Suprapubic skin (tissue), 4 donors: ENCODE data around the gene P4HA2. TPM values are rescaled to one million over a fixed set of nuclear protein-coding genes. Genes with fewer than 3 reads are reported as not detected.

Experiments used
- DNase-seq, 2 donors: peaks; one replicate each; pipeline ENCODE4 v3.0.0-alpha.2; 2019; ENCODE audit warnings: low spot score in 2 of 2
- H3K27ac ChIP-seq: fragments of 200-600 bp; sonication (generic); one replicate; pipeline ENCODE4 v1.5.1; 2019
- H3K27me3 ChIP-seq: fragments of 200-600 bp; sonication (generic); one replicate; pipeline ENCODE4 v1.5.1; 2019
- H3K36me3 ChIP-seq: fragments of 200-600 bp; sonication (generic); one replicate; pipeline ENCODE4 v1.5.1; 2019
- H3K4me1 ChIP-seq: fragments of 200-600 bp; sonication (generic); one replicate; pipeline ENCODE4 v1.5.1; 2019
- H3K4me3 ChIP-seq: fragments of 200-600 bp; sonication (generic); one replicate; pipeline ENCODE4 v1.5.1; 2019; ENCODE audit warnings: mild to moderate bottlenecking
- H3K9me3 ChIP-seq: fragments of 200-600 bp; sonication (generic); one replicate; pipeline ENCODE4 v1.5.1; 2019
- EP300 ChIP-seq: sonication (generic); formaldehyde crosslinking; IDR thresholded peaks from one replicate; pipeline ENCODE4 v1.6.1; 2017; ENCODE audit warnings: antibody characterized with exemption
- POLR2A ChIP-seq, 2 donors: fragments of 450-650 bp; IDR thresholded peaks; one replicate each; pipeline ENCODE4 v1.6.1; 2017; ENCODE audit warnings: antibody characterized with exemption in 2 of 2, mild to moderate bottlenecking in 2 of 2, moderate library complexity in 2 of 2
- POLR2AphosphoS5 ChIP-seq, 3 donors: sonication (generic); formaldehyde crosslinking; IDR thresholded peaks; one replicate each; pipeline ENCODE4 v1.6.1; 2017; ENCODE audit warnings: antibody characterized with exemption in 3 of 3
- WGBS: methylation state at CpG from one replicate; pipeline ENCODE4 v1.1.5; 2018; 5-methylcytosine and 5-hydroxymethylcytosine counted together
- total RNA-seq, 4 donors: library from RNA; depleted of rRNA; stranded (reverse); fragments of >200 nt; gene quantifications; one replicate each; pipeline ENCODE4 v1.1.0, GENCODE V29; 2016
- TF ChIP-seq, protein P1 (sequence below), 2 donors: fragments of 200-600 bp in 1 of 2; fragments of 450-650 bp in 1 of 2; sonication (generic) in 1 of 2; IDR thresholded peaks; one replicate each; pipeline ENCODE4 v1.5.1; 2016 to 2019; ENCODE audit warnings: antibody characterized with exemption in 2 of 2, mild to moderate bottlenecking in 1 of 2, moderate library complexity in 1 of 2

The P4HA2 gene
- total RNA-seq, 4 donors from 2014 or later, result 23.9 to 42.0 (median 30.9) TPM

DNA sequence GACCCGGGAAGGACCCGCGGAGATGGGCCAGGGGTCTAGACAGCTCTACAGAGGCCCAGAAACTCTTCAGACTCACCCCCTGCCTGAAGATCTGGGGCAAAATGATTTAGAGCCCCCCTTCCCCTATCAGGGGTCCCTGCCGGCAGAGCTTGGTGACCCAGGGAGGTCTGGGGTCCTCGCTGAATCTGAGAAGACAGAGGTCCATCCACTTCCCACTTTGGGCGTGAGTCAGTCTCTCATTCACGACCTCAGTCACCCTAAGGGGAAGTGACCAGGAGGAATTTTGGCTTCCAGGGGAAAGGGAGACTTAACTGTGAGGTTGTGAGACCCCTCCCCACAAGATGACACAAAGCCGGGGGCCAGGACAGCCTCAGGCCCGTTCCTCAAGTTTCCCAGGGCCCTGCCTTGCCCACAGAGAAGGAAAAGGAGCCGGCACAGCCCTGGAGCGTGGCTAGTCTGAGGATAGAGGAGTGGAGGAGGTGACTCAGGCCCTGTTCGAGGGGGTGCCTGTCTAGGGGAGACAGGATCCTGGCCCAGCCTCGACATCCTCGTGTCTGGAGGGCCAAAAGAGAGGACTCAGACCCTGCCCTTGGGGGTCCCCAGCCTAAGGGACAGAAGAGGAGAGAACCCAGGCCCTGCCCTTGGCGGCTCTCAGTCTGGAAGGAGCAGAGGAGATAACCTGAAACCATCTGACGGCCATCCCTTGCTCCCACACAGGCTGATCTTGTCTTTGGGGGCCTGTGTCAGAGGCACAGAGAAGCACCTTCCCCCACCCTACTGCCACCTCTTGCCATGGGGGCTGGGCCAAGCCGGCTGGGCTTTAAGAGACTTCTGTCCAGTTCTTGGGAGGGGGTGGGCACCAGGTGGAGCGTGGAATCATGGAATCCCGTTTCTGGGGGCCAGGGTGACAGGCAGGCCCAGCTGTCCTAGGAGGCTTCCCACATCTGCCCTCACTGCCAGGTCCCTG is 30.7 kb upstream of the P4HA2 start:
- Histone ChIP-seq H3K4me3 (peak overlapping the region; percentile 60), H3K4me1 (peaks cover 84% of the 10 kb centered on the region), H3K9me3 (no peaks in the 10 kb centered on the region), H3K27me3 (no peaks in the 10 kb centered on the region), H3K36me3 (peaks cover 10% of the 10 kb centered on the region), H3K27ac (peak overlapping the region; percentile 91)
- WGBS, result 20% methylated on average over 16 of the region's 19 CpGs
- TF ChIP-seq POLR2AphosphoS5 (IDR thresholded peaks at IDR 0.05), result no peak
- no peak for TF ChIP-seq POLR2A (IDR thresholded peaks at IDR 0.05)
- TF ChIP-seq, protein P1, sequence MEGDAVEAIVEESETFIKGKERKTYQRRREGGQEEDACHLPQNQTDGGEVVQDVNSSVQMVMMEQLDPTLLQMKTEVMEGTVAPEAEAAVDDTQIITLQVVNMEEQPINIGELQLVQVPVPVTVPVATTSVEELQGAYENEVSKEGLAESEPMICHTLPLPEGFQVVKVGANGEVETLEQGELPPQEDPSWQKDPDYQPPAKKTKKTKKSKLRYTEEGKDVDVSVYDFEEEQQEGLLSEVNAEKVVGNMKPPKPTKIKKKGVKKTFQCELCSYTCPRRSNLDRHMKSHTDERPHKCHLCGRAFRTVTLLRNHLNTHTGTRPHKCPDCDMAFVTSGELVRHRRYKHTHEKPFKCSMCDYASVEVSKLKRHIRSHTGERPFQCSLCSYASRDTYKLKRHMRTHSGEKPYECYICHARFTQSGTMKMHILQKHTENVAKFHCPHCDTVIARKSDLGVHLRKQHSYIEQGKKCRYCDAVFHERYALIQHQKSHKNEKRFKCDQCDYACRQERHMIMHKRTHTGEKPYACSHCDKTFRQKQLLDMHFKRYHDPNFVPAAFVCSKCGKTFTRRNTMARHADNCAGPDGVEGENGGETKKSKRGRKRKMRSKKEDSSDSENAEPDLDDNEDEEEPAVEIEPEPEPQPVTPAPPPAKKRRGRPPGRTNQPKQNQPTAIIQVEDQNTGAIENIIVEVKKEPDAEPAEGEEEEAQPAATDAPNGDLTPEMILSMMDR (IDR thresholded peaks at IDR 0.05), result no peak
- TF ChIP-seq EP300, result no peak
- DNase-seq, result peak; percentile 78 to 84

DNA sequence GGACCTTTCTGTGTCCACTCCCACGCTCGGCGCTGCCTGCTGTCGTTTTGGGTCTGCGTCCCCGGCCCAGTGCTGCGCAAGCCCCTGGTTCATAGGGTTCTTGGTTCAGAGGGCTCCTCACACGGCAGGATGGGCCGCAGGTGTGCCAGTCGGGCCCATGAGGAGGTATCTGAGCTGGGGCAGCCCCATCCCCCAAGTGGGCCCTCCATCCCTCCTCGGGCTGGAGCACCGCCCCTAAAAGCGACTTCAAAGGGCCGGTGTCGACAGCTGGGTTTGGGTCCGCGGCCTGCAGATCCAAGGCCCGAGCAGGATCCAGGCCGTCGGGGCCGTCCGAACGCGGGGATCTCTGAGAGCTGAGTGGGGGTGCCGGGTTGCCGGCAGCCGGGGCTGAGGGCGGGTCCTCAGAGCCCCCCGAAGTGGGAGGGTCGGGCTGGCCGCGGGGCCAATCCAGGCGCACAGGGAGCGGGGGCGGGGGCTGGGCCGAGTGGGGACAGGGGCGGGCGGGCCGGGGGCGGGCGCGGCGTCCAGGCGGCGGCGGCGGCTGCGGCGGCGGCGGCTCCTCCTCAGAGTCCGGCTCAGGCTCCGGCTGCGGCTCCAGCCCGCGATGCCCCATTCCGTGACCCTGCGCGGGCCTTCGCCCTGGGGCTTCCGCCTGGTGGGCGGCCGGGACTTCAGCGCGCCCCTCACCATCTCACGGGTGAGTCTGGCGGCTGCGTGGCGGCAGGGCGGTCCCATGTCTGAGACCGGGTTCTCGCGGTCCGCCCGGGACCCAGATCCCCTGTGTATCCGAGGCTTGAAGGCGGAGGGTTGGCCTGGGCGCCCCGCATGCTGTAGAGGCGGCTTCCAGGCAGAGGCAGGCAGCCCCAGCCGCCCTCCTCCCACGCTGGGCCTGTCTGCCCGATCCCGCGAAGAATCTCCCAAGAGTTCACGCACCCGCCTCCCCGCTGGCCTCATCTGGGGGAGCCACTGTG is 29.8 kb upstream of the P4HA2 start, which contains the start of gene PDLIM4:
Gene PDLIM4, plus strand, starts transcription at position 566 of the 971 bp plus-strand sequence. Its CDS starts 39 bp downstream, at position 605.
- Histone ChIP-seq H3K9me3 (no peaks in the 10 kb centered on the region), H3K27me3 (no peaks in the 10 kb centered on the region), H3K4me1 (peaks cover 84% of the 10 kb centered on the region), H3K4me3 (peak within 1 kb of the TSS; percentile 60), H3K36me3 (peaks cover 3% of the 10 kb centered on the region), H3K27ac (peak within 1 kb of the TSS; percentile 91)
- DNase-seq, result peak; percentile 77 to 80
- TF ChIP-seq POLR2A (IDR thresholded peaks at IDR 0.05) (no peak), POLR2AphosphoS5 (IDR thresholded peaks at IDR 0.05) (no peak), EP300 (no peak)
- TF ChIP-seq, protein P1 (IDR thresholded peaks at IDR 0.05), result no peak
- 54% methylated on average over 15 of the region's 88 CpGs for WGBS

DNA sequence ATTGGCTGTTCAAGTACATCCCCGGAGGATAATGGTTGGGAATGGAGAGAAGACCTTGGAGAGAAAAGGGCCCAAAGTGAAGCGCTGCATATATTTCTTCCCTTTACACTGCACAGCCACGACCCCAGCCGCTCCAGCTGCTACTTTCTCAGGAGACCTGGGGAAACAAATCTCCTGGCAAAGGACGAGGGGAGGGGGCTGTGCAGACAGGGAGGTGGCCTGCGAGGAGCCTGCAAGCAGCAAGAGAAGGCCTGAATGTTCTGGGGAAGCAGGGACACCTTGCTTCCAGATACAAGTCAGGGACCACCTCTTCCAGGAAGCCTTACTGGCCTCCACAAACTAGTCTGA is 29.1 kb upstream of the P4HA2 start:
- H3K9me3 ChIP-seq, result no peaks in the 10 kb centered on the region
- H3K4me3 ChIP-seq, result peak overlapping the region; percentile 60
- TF ChIP-seq POLR2A (IDR thresholded peaks at IDR 0.05) (no peak), EP300 (no peak), POLR2AphosphoS5 (IDR thresholded peaks at IDR 0.05) (no peak)
- TF ChIP-seq, protein P1 (IDR thresholded peaks at IDR 0.05), result no peak
- peaks cover 79% of the 10 kb centered on the region for H3K4me1 ChIP-seq
- H3K27ac ChIP-seq, result peak overlapping the region; percentile 91
- 93% methylated on average over 6 of the region's 6 CpGs for WGBS
- H3K27me3 ChIP-seq, result no peaks in the 10 kb centered on the region
- DNase-seq, result peak in 1 of 2 donors; percentile 69
- H3K36me3 ChIP-seq, result no peaks in the 10 kb centered on the region

DNA sequence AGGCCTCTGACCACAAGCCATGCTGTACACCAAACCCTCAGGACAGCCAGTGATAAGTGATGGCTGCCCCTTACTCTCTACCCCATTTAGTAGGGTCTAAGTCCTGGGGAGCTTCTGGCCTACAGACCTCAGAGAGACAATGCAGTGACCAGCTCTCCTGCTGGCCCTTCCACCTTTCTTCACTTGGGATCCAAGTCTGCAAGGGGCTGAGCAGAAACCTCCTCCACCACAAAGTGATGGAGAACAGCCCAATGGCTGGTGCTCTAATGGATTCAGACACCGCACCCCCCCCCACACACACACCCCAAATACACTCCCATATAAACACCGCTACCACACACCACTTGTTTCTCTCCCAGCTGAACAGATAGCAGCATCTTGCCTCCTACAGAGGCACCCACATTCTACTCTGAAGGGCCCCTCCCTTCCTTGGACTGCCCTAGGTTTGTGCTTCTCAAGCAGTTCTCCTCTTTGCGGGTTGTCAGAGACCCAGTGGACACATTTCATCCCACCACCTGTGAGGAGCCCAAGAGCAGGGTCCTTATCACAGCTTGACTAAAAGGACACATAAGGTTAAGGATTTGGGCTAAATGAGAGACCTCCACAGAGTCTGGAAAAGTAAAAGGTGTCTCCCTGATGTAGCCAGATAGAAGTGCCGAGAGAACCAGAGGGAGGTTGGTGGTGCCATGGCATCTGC is 28.6 kb upstream of the P4HA2 start:
- Histone ChIP-seq H3K27me3 (no peaks in the 10 kb centered on the region), H3K4me1 (peaks cover 74% of the 10 kb centered on the region), H3K27ac (no peak overlapping the region), H3K4me3 (no peak overlapping the region), H3K9me3 (no peaks in the 10 kb centered on the region), H3K36me3 (no peaks in the 10 kb centered on the region)
- WGBS, result 92% methylated on average over 4 of the region's 4 CpGs
- no peak for TF ChIP-seq EP300
- TF ChIP-seq POLR2A (IDR thresholded peaks at IDR 0.05), result no peak
- TF ChIP-seq, protein P1 (IDR thresholded peaks at IDR 0.05), result no peak
- TF ChIP-seq POLR2AphosphoS5 (IDR thresholded peaks at IDR 0.05), result no peak
- peak in 1 of 2 donors; percentile 37 for DNase-seq
